Heart left ventricle (tissue), 16 donors: Measurements from ENCODE around the gene LCE1E. TPM values are rescaled to one million over a fixed set of nuclear protein-coding genes. Genes with fewer than 3 reads are reported as not detected.

Experiments used
- ATAC-seq, 4 donors: fragments of 200-7000 bp; cut with Tn5 transposase; one replicate each; pipeline ENCODE4 v1.9.1; 2020 to 2022; ENCODE audit warnings: moderate library complexity in 4 of 4, mild to moderate bottlenecking in 3 of 4, moderate number of reproducible peaks in 1 of 4
- DNase-seq, 5 donors: peaks; one replicate each; pipeline ENCODE4 v3.0.0-alpha.2; 2020
- H3K27ac ChIP-seq, 12 donors: fragments of 200-600 bp; sonication (generic) in 4 of 12; one replicate each; pipeline versions ENCODE4 v1.5.0 to v1.8.0; 2016 to 2022; ENCODE audit warnings: mild to moderate bottlenecking in 2 of 12
- H3K27me3 ChIP-seq, 9 donors: fragments of 200-600 bp; sonication (generic) in 2 of 9; one replicate each; pipeline versions ENCODE4 v1.5.1 to v1.8.0; 2016 to 2022; ENCODE audit warnings: mild to moderate bottlenecking in 3 of 9
- H3K36me3 ChIP-seq, 9 donors: fragments of 200-600 bp; sonication (generic) in 2 of 9; one replicate each; pipeline versions ENCODE4 v1.5.0 to v1.8.0; 2018 to 2022; ENCODE audit warnings: mild to moderate bottlenecking in 2 of 9
- H3K4me1 ChIP-seq, 12 donors: fragments of 200-600 bp; sonication (generic) in 4 of 12; one replicate each; pipeline versions ENCODE4 v1.5.0 to v1.8.0; 2016 to 2022; ENCODE audit warnings: mild to moderate bottlenecking in 3 of 12
- H3K4me3 ChIP-seq, 12 donors: fragments of 200-600 bp; sonication (generic) in 4 of 12; one replicate each; pipeline versions ENCODE4 v1.5.0 to v1.8.0; 2017 to 2022; ENCODE audit warnings: mild to moderate bottlenecking in 9 of 12, moderate library complexity in 4 of 12
- H3K9me3 ChIP-seq, 12 donors: fragments of 200-600 bp; sonication (generic) in 4 of 12; one replicate each; pipeline versions ENCODE4 v1.5.0 to v1.8.0; 2016 to 2022; ENCODE audit warnings: mild to moderate bottlenecking in 1 of 12
- CTCF ChIP-seq, 12 donors: fragments of 200-600 bp; sonication (generic) in 4 of 12; IDR thresholded peaks; one replicate each; pipeline versions ENCODE4 v1.5.0 to v1.8.0; 2018 to 2022; ENCODE audit warnings: antibody characterized with exemption in 12 of 12, mild to moderate bottlenecking in 5 of 12
- POLR2A ChIP-seq, 2 donors: fragments of 450-650 bp; IDR thresholded peaks; one replicate each; pipeline ENCODE4 v1.6.1; 2017; ENCODE audit warnings: antibody characterized with exemption in 2 of 2, mild to moderate bottlenecking in 2 of 2, moderate library complexity in 2 of 2
- WGBS, 4 donors: extraction: QIAGEN DNeasy Blood & Tissue Kit in 2 of 4; methylation state at CpG; one replicate each; pipeline versions ENCODE4 v1.1.5 to v1.1.7; 2013 to 2018; 5-methylcytosine and 5-hydroxymethylcytosine counted together
- intact Hi-C, 10 donors: fragments of 100-400 bp; cut with DNase I; formaldehyde crosslinking; loops; one replicate each; pipeline versions ENCODE4 v1.11.1 to v1.14.2; 2022
- polyA plus RNA-seq, 2 donors: library from polyadenylated mRNA; stranded (reverse); fragments of 200-250 nt; gene quantifications; one replicate each; pipeline ENCODE4 v1.2.3, GENCODE V29; 2013
- total RNA-seq, 9 donors: library from RNA; depleted of rRNA in 2 of 9; stranded (reverse); fragments of >200 nt in 2 of 9; fragmentation: NEBNext Ultra II Directional in 3 of 9; extraction: Animal tissue kit (Norgen Biotek cat#: 25700) in 3 of 9; gene quantifications; one replicate each; pipeline versions ENCODE4 v1.1.0 to v1.2.4, GENCODE V29; 2016 to 2023
- donor health status: ischemic (EF 13 %, LVEDD 7.1; RV severe dilation, severe dysfunction).
- donor health status: healthy with polysubstance abuse.
- donor health status: DM: no; HTN: yes; CAD: no.
- donor health status: DM: no; HTN: no; CAD: no.
- donor health status: ischemic (EF 25% LVEDD 6.9; RV normal size, moderate dysfunction).
- donor health status: ischemic (EF 25% LVEDD 5.7; RV mildly dilated, moderate dysfunction).
- donor health status: healthy.
- donor health status: DM: yes; HTN: yes; CAD: no.
- donor health status: ischemic (EF 35%, LVEDD 5.7; RV mildly dilated, moderate dysfunction).
- donor health status: nonischemic (EF 11% LVEDD 7.7; RV severe dilation, severe dysfunction).
- donor health status: DM: yes; HTN: yes; CAD: no.
- donor health status: PGD.
- donor health status: ischemic (EF 29% LVEDD 5.4; RV normal size, mild dysfunction).
- donor health status: nonischemic (EF 23%, LVEDD 6.1; RV moderate dilation, normal function).

The LCE1E gene
- total and polyA plus RNA-seq, 11 donors: not detected

- TF ChIP-seq POLR2A (IDR thresholded peaks at IDR 0.05) (no peak), CTCF (IDR thresholded peaks at IDR 0.05) (no peak)
- H3K4me3 ChIP-seq: no peak overlapping the region
- no peak for DNase-seq
- H3K36me3 ChIP-seq: no peaks in the 10 kb centered on the region
- no peak overlapping the region for H3K27ac ChIP-seq
- peaks cover 0 to 5% (median 0%) of the 10 kb centered on the region in 12 donors for H3K9me3 ChIP-seq
- no peaks in the 10 kb centered on the region for H3K4me1 ChIP-seq
- 39 to 58% (median 45%) methylated on average over 4 of the region's 4 CpGs for WGBS, 4 donors
- intact Hi-C loops: no loop called here
- H3K27me3 ChIP-seq: peaks cover 0 to 4% (median 0%) of the 10 kb centered on the region in 9 donors
- ATAC-seq: no peak
Measured at GRCh38 chr1:152777510-152778137, 8.4 kb upstream of the LCE1E start.

GRCh38 chr1:152783095-152783494, 3.0 kb upstream of the LCE1E start:
- intact Hi-C loops: no loop called here
- DNase-seq: no peak
- TF ChIP-seq POLR2A (IDR thresholded peaks at IDR 0.05) (no peak), CTCF (IDR thresholded peaks at IDR 0.05) (no peak)
- no peak overlapping the region for H3K4me3 ChIP-seq
- no peak overlapping the region for H3K27ac ChIP-seq
- H3K9me3 ChIP-seq: no peaks in the 10 kb centered on the region
- H3K27me3 ChIP-seq: peaks cover 0 to 23% (median 0%) of the 10 kb centered on the region in 9 donors
- H3K4me1 ChIP-seq: no peaks in the 10 kb centered on the region
- 45 to 60% (median 48%) methylated on average over 2 of the region's 2 CpGs for WGBS, 4 donors
- no peaks in the 10 kb centered on the region for H3K36me3 ChIP-seq
- no peak for ATAC-seq

- Histone ChIP-seq H3K27ac (no peak overlapping the region), H3K36me3 (no peaks in the 10 kb centered on the region), H3K27me3 (peaks cover 0 to 5% (median 0%) of the 10 kb centered on the region in 9 donors), H3K9me3 (peaks cover 0 to 3% (median 0%) of the 10 kb centered on the region in 12 donors), H3K4me1 (no peaks in the 10 kb centered on the region), H3K4me3 (no peak overlapping the region)
- intact Hi-C loops: no loop called here
- WGBS, 4 donors: 57 to 68% (median 63%) methylated on average over 4 of the region's 4 CpGs
- ATAC-seq (no peak), DNase-seq (no peak)
- TF ChIP-seq POLR2A (IDR thresholded peaks at IDR 0.05) (no peak), CTCF (IDR thresholded peaks at IDR 0.05) (no peak)
Measured at GRCh38 chr1:152795686-152796085, 9.6 kb downstream of the LCE1E start.

- 29 to 46% (median 37%) methylated on average over 3 of the region's 3 CpGs for WGBS, 4 donors
- H3K4me3 ChIP-seq: no peak within 1 kb of the TSS
- no peaks in the 10 kb centered on the region for H3K36me3 ChIP-seq
- no peak for TF ChIP-seq CTCF (IDR thresholded peaks at IDR 0.05)
- TF ChIP-seq POLR2A (IDR thresholded peaks at IDR 0.05): no peak
- H3K4me1 ChIP-seq: no peaks in the 10 kb centered on the region
- no peak within 1 kb of the TSS for H3K27ac ChIP-seq
- H3K9me3 ChIP-seq: peaks cover 0 to 3% (median 0%) of the 10 kb centered on the region in 12 donors
- no peak for DNase-seq
- peaks cover 0 to 5% (median 0%) of the 10 kb centered on the region in 9 donors for H3K27me3 ChIP-seq
- ATAC-seq: no peak
- intact Hi-C loops: no loop called here
Measured at GRCh38 chr1:152796421-152796820, 10.4 kb downstream of the LCE1E start, which contains the start of gene LCE1D. TSS of gene LCE1D (plus strand) at chr1:152796721. CDS start at chr1:152797795, 1,074 bp downstream.
